Activated CD8-positive, alpha-beta memory T cell treated with anti-CD3 and anti-CD28 coated beads, Interleukin-2, amount 50 U/mL, for 1 hour (primary cell): ENCODE measurements around the gene ABLIM1.

Experiments
- DNase-seq: peaks from one replicate; pipeline ENCODE4 v3.0.0-alpha.2; 2020; ENCODE audit errors: extremely low read depth

Gene ABLIM1

GRCh38 chr10:114491419-114491818 lies 166.7 kb downstream of the ABLIM1 start:
- no peak for DNase-seq

GRCh38 chr10:114489521-114490310 lies 168.4 kb downstream of the ABLIM1 start:
- no peak for DNase-seq

- no peak for DNase-seq
Measured at GRCh38 chr10:114487815-114488536, 170.1 kb downstream of the ABLIM1 start.

- DNase-seq, result no peak
Measured at GRCh38 chr10:114486938-114487814, 170.9 kb downstream of the ABLIM1 start.

- no peak for DNase-seq
Measured at GRCh38 chr10:114485696-114486400, 172.2 kb downstream of the ABLIM1 start.

GRCh38 chr10:114483575-114483974 lies 174.5 kb downstream of the ABLIM1 start:
- DNase-seq, result no peak

- DNase-seq, result no peak
Measured at GRCh38 chr10:114482480-114483304, 175.4 kb downstream of the ABLIM1 start.

GRCh38 chr10:114481055-114481454 lies 177.0 kb downstream of the ABLIM1 start:
- no peak for DNase-seq

GRCh38 chr10:114479836-114480235 lies 178.2 kb downstream of the ABLIM1 start:
- DNase-seq, result no peak

GRCh38 chr10:114479307-114479706 lies 178.8 kb downstream of the ABLIM1 start:
- DNase-seq, result no peak

GRCh38 chr10:114478281-114478680 lies 179.8 kb downstream of the ABLIM1 start:
- DNase-seq, result no peak

- no peak for DNase-seq
Measured at GRCh38 chr10:114477285-114477684, 180.8 kb downstream of the ABLIM1 start.

GRCh38 chr10:114474989-114475388 lies 183.1 kb downstream of the ABLIM1 start:
- no peak for DNase-seq

GRCh38 chr10:114473776-114474175 lies 184.3 kb downstream of the ABLIM1 start:
- no peak for DNase-seq

- no peak for DNase-seq
Measured at GRCh38 chr10:114472877-114473253, 185.2 kb downstream of the ABLIM1 start.

GRCh38 chr10:114471906-114472876 lies 185.9 kb downstream of the ABLIM1 start:
- DNase-seq, result no peak

- no peak for DNase-seq
Measured at GRCh38 chr10:114470956-114471905, 186.8 kb downstream of the ABLIM1 start.

GRCh38 chr10:114470361-114470760 lies 187.7 kb downstream of the ABLIM1 start:
- no peak for DNase-seq
